NCI-H146 treated with DMSO at 0.1 percent for 48 hours (cell line): ENCODE measurements around the gene PKIB.
"Not testable (repeated sequence)": the region's sequence is repeated elsewhere in the genome, so short reads cannot be mapped to it uniquely, and the experiment has no call there.

Experiments
- DNase-seq: peaks from one replicate; lab custom pipeline; 2025; ENCODE audit not compliant: unreplicated experiment; lab: John Stamatoyannopoulos, UW

Gene PKIB

DNA sequence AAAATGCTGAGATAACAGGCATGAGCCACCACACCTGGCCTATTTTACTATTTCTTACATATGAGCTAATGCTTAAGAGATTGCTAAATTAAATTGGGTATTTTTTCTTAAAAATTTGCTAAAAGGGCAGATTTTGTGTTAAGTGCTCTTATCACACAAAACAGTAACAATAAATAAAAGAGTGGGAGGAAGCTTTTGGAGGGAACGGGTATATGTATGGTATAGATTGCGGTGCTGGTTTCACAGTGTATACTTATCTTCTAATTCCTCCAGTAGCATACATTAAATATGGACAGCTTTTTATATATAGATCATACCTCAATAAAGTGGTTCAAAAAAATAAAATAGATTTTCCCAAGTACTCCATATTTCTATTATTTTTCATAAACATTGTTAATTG is 129.9 kb downstream of the PKIB start:
- DNase-seq: no peak

DNA sequence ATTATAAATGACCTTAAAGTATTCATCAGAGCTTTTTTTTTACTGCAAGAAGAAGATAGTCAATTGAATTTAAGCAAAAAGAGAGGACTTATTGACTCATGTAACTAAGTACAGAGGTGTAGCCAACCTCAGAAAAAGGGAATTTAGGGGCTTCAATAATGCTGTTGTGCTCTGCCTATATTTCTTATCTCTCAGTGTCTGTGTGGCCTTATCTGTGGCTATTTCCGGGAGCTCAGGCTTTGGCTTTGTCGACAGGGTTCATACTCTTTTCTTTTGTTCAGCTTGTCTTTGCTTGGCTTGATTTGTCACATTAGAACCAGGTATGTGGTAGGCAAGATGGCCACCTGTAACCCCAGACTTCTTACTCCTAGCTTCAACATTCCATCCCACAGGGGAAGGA is 130.7 kb downstream of the PKIB start:
- DNase-seq: no peak

DNA sequence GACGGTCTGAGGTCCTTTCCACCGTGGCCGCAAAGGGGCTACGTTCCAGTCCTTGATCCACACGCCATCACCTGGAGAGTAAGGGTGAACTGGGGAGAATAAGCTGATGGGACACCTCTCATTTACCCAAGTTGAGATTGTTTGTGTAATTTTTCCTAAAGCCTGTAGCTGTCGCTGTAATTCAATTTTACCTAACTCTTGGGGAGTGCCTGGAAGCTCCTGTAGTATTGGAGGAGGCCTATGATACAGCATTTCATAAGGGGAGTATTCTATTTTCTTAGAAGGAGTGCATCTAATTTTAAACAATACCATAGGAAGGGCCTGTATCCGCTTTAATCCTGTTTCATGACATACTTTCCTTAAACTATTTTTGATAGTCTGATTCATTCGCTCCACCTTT is 134.0 kb downstream of the PKIB start:
- DNase-seq: not testable (repeated sequence)

GRCh38 chr6:122744856-122745255 is 134.7 kb downstream of the PKIB start:
- not testable (repeated sequence) for DNase-seq

DNA sequence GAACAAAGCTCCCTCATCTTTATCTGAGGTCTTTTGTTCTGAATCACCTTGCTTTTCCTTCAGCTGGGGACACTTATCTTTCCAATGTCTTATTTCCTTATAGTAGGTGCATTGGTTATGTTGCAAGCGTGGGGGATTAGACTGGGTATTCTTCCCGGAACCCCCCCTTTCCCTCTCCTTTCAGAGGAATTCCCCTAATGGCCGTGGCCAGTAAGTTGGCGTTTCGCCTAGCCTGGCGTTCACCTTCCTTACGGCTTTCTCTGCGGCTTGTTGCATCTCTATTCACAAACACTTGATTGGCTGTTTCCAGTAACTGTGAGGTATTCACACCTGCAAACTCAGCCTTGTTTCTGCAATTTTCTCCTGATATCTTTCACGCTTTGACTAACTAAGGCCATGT is 136.5 kb downstream of the PKIB start:
- no peak for DNase-seq

DNA sequence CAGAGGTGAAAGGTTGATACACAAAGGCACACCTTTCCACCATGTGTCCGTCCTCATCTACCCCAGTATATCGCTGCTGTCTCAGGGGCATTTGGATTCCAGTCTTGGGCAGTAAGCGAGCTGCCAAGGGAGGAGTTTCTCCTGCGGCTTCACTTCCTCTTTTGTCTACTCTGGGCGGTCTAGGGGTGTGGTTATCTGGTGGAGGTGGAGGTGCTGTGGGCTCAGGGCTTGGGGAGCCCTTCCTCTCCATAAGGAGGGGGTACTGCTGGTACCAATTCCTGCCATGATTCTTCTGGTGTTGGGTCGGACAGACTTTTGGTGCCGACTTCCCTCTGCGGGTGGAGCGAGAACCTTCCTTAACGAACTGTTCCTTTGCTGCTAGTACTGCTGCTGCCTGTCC is 137.4 kb downstream of the PKIB start:
- DNase-seq: no peak

DNA sequence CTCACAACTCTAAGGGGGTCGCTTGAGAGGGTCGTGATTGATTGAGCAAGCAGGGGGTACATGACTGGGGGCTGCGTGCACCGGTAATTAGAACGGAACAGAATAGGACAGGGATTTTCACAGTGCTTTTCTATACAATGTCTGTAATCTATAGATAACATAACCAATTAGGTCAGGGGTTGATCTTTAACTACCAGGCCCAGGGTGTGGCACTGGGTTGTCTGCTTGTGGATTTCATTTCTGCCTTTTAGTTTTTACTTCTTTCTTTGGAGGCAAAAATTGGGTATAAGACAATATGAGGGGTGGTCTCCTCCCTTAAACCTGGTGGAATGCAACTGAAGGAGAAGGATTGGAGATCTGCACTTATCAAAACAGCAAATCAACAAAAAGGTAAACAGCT is 138.7 kb downstream of the PKIB start:
- DNase-seq: not testable (repeated sequence)

DNA sequence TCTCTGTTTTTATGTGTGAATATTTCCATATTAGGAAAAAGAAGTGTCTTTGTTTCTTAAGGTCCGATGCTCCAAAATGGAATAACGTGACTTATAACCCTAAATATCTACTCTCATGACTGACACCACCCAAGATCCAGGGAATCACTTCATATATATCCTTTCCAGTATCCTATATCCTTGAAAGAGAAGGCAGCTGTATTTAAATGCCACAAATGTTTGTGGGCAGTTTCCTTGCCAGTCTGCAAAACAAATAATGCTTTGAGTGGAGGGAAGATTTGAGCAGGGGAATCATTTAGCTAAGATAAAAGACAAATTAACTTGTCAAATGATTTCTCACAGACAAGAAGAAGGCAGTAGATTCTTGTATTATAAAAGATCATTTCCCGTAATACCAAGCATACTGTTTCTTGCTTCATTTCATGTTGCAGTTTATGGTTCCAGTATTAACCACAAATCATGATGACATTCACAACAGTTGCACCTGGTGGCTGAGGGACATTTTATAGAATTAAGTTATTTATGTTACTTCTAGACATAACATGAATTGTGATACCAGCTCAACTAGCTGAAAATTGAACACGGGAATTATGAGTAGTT is 139.3 kb downstream of the PKIB start:
- DNase-seq: no peak

GRCh38 chr6:122751326-122751725 is 141.1 kb downstream of the PKIB start:
- DNase-seq: no peak

GRCh38 chr6:122752459-122752858 is 142.3 kb downstream of the PKIB start:
- no peak for DNase-seq

GRCh38 chr6:122753000-122753687 is 142.9 kb downstream of the PKIB start:
- no peak for DNase-seq

- DNase-seq: no peak
These were observed 143.5 kb downstream of the PKIB start for GRCh38 chr6:122753688-122754056.

DNA sequence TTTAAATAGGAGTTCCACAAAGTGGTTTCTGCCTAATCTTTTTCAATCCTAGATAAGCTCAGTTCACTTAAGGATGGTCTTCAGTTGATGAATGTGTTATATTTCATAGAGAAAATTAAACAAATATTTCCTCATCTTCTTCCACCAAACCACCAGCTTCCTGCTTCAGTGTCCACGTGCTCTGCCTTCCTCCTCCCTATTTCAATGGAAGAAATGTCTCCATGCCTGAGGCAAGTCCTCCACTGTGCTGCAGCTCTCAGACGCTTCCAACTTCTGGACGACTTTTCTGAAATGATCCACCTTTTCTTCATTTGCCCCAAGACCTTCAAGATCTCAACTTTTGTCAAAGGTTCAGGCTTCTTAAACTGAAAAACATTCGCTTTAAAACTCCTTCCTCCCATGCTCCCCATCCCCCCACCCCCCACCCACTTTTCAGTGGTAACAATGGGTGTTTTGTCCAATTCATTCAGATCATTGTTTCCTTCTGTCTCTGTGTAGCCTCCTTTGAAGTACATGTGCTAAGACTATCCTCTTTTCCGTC is 144.1 kb downstream of the PKIB start:
- no peak for DNase-seq

DNA sequence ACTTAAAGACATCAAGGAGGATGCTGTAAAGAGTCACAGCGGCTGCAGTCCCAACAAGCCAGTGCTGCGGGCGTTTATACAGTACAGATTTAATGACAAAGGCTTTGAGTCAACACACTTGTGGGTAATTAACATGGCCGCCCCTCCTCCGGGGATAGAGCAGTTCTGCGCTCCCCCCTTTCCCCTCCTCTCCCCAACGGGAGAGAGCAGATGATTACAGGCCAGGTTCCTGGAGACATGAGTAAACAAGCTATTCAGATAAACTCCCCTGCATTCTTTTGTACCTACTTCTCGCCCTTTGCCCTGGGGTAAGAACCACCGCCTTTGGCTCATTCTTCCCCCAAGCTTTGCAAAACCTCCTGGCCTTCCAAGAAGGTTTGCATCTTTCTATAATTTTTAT is 145.7 kb downstream of the PKIB start:
- DNase-seq: no peak

DNA sequence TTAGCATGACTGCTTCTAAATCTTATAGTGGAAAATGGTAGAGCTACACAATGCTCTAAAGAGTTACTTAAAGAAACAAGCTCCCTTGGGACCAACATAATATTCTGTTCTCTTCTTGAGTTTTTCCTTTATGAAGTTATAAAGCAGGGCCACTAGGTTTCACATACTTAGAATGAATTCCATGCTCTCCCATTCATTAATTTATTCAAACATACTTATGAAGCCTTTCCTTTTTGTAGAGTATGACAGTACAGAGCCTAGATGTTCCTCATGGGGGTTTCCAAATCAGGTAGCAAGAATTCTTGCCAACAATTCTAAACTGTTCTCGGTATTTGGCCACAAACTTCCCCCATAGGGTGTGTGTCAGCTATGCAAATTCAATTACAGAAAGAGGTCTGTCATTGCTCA is 148.7 kb downstream of the PKIB start:
- no peak for DNase-seq

DNA sequence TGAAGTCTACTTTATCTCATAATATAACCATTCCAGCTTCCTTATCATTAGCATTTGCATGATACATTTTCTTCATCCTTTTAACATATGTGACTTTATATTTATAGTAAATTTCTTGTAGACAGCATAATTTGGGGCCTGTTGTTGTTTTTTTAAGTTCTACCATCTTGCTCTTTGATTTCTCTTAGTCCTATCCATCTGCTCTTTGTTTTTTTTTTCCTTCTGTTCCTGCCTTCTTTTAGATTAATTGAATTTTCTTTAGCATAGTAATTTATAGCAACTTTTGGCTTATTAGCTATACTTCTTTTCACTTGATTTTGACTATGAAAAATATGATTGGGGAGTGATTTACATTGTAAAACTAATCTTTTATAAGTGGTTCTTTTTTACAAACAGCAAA is 150.1 kb downstream of the PKIB start:
- no peak for DNase-seq

- DNase-seq: no peak
These were observed 156.1 kb downstream of the PKIB start for GRCh38 chr6:122766256-122766655.

GRCh38 chr6:122770835-122771601 is 160.8 kb downstream of the PKIB start:
- peak; percentile 49 for DNase-seq

- DNase-seq: no peak
These were observed 162.7 kb downstream of the PKIB start for GRCh38 chr6:122772724-122773415.
